GM23338 (cell line): Measurements from ENCODE around the gene ALX3. TPM values are rescaled to one million over a fixed set of nuclear protein-coding genes. Genes with fewer than 3 reads are reported as not detected.

Experiments
- ATAC-seq: fragments of 200-7000 bp; cut with Tn5 transposase; 3 replicates; pipeline ENCODE4 v1.9.1; 2020
- DNase-seq: peaks from one replicate; pipeline ENCODE4 v3.0.0-alpha.2; 2015; ENCODE audit warnings: low spot score
- H2AFZ ChIP-seq: fragments of 200-600 bp; sonication (generic); 2 replicates; pipeline ENCODE4 v1.8.0; 2016; ENCODE audit warnings: antibody characterized with exemption, mild to moderate bottlenecking, moderate library complexity
- H3F3A ChIP-seq: fragments of 200-600 bp; sonication (generic); replicated peaks from 2 replicates; pipeline ENCODE4 v1.8.0; 2017; ENCODE audit warnings: antibody characterized with exemption, mixed run types, low read depth
- H3K27ac ChIP-seq: fragments of 200-600 bp; sonication (generic); 2 replicates; pipeline ENCODE4 v1.6.1; 2016; ENCODE audit warnings: low read depth
- H3K27me3 ChIP-seq: fragments of 200-600 bp; sonication (generic); 2 replicates; pipeline ENCODE4 v1.8.0; 2016; ENCODE audit warnings: mild to moderate bottlenecking, mixed run types, moderate library complexity; ENCODE audit not compliant: insufficient read depth
- H3K36me3 ChIP-seq: fragments of 200-600 bp; sonication (generic); 2 replicates; pipeline ENCODE4 v1.8.0; 2016; ENCODE audit warnings: mild to moderate bottlenecking; ENCODE audit not compliant: insufficient read depth
- H3K4me1 ChIP-seq: fragments of 200-600 bp; sonication (generic); 2 replicates; pipeline ENCODE4 v1.8.0; 2016; ENCODE audit warnings: mild to moderate bottlenecking, moderate library complexity; ENCODE audit not compliant: insufficient read depth
- H3K4me2 ChIP-seq: fragments of 200-600 bp; sonication (generic); 2 replicates; pipeline ENCODE4 v1.7.1; 2017; ENCODE audit warnings: mixed run types
- H3K4me3 ChIP-seq: fragments of 200-600 bp; sonication (generic); 2 replicates; pipeline ENCODE4 v1.6.1; 2016; ENCODE audit warnings: mixed run types
- H3K79me2 ChIP-seq: fragments of 200-600 bp; sonication (generic); replicated peaks from 2 replicates; pipeline ENCODE4 v1.8.0; 2017; ENCODE audit warnings: mild to moderate bottlenecking; ENCODE audit not compliant: insufficient read depth
- H3K9me2 ChIP-seq: fragments of 200-600 bp; sonication (generic); 2 replicates; pipeline ENCODE4 v1.8.0; 2017; ENCODE audit not compliant: insufficient read depth
- H4K20me1 ChIP-seq: fragments of 200-600 bp; sonication (generic); replicated peaks from 2 replicates; pipeline ENCODE4 v1.8.0; 2017; ENCODE audit warnings: mild to moderate bottlenecking; ENCODE audit not compliant: insufficient read depth
- H3K27ac Mint-ChIP-seq: 2 replicates; pipeline ENCODE4 v1.8.0; 2020; ENCODE audit warnings: inconsistent platforms, mild to moderate bottlenecking, moderate library complexity, mixed read lengths
- H3K27me3 Mint-ChIP-seq: 3 replicates; pipeline ENCODE4 v1.8.0; 2022; ENCODE audit warnings: low read depth, mild to moderate bottlenecking, moderate library complexity, mixed read lengths, inconsistent platforms; ENCODE audit not compliant: insufficient read depth, poor library complexity
- H3K36me3 Mint-ChIP-seq: 3 replicates; pipeline ENCODE4 v1.8.0; 2021; ENCODE audit warnings: low read depth, mild to moderate bottlenecking, inconsistent platforms, moderate library complexity, mixed read lengths
- H3K4me1 Mint-ChIP-seq: 3 replicates; pipeline ENCODE4 v1.8.0; 2020; ENCODE audit warnings: mild to moderate bottlenecking, inconsistent platforms, mixed read lengths
- H3K4me3 Mint-ChIP-seq: 3 replicates; pipeline ENCODE4 v1.8.0; 2021; ENCODE audit warnings: moderate library complexity, mild to moderate bottlenecking, inconsistent platforms, mixed read lengths
- H3K9me3 Mint-ChIP-seq: 3 replicates; pipeline ENCODE4 v1.8.0; 2020; ENCODE audit warnings: moderate library complexity, mild to moderate bottlenecking, inconsistent platforms, mixed read lengths
- CREB1 ChIP-seq: fragments of 250-450 bp; sonication (Bioruptor Pico); IDR thresholded peaks from 2 replicates; pipeline ENCODE4 v1.5.0; 2020; ENCODE audit warnings: low read depth, mild to moderate bottlenecking, moderate library complexity
- EZH2 ChIP-seq: fragments of 200-600 bp; sonication (generic); IDR thresholded peaks from one replicate; pipeline ENCODE4 v1.8.0; 2017; ENCODE audit warnings: antibody characterized with exemption, mild to moderate bottlenecking, low read depth; ENCODE audit not compliant: unreplicated experiment
- EZH2phosphoT487 ChIP-seq: fragments of 200-600 bp; sonication (generic); IDR thresholded peaks from one replicate; pipeline ENCODE4 v1.8.1; 2018; ENCODE audit warnings: antibody characterized with exemption; ENCODE audit not compliant: unreplicated experiment
- JUNB ChIP-seq: IDR thresholded peaks from one replicate; pipeline ENCODE4 v1.6.1; 2016; ENCODE audit warnings: antibody characterized with exemption; ENCODE audit not compliant: unreplicated experiment
- NANOG ChIP-seq: IDR thresholded peaks from 2 replicates; pipeline ENCODE4 v1.6.1; 2016; ENCODE audit warnings: antibody characterized with exemption, borderline replicate concordance
- POLR2AphosphoS5 ChIP-seq: IDR thresholded peaks from 2 replicates; pipeline ENCODE4 v1.6.1; 2016; ENCODE audit warnings: antibody characterized with exemption, low read depth
- STAT1 ChIP-seq: IDR thresholded peaks from one replicate; pipeline ENCODE4 v1.6.1; 2016; ENCODE audit warnings: antibody characterized with exemption; ENCODE audit not compliant: unreplicated experiment
- ZNF114 ChIP-seq: fragments of 250-450 bp; sonication (Bioruptor Pico); IDR thresholded peaks from 2 replicates; pipeline ENCODE4 v1.5.0; 2020; ENCODE audit warnings: mild to moderate bottlenecking, moderate library complexity
- ZNF331 ChIP-seq: fragments of 250-450 bp; sonication (Bioruptor Pico); IDR thresholded peaks from 2 replicates; pipeline ENCODE4 v1.5.0; 2020; ENCODE audit warnings: low read depth, mild to moderate bottlenecking, moderate library complexity
- polyA plus RNA-seq: library from polyadenylated mRNA; unstranded; fragments of >200 nt; fragmentation: Nextera tagmentation; extraction: Ambion mirVana; gene quantifications from 2 replicates; pipeline ENCODE4 v1.2.1, GENCODE V29; 2016
- total RNA-seq: library from RNA; depleted of rRNA; stranded (reverse); fragments of >200 nt; shearing (Covaris generic); gene quantifications from 2 replicates; pipeline ENCODE4 v1.2.3, GENCODE V29; 2014
- TF ChIP-seq, protein P1 (sequence below): IDR thresholded peaks from one replicate; pipeline ENCODE4 v1.6.1; 2018; ENCODE audit warnings: antibody characterized with exemption; ENCODE audit not compliant: unreplicated experiment
- TF ChIP-seq, protein P2 (sequence below): fragments of 250-450 bp; sonication (Bioruptor Pico); IDR thresholded peaks from 2 replicates; pipeline ENCODE4 v1.5.0; 2020; ENCODE audit warnings: mild to moderate bottlenecking, moderate library complexity

ALX3 gene
- total and polyA plus RNA-seq, 2 experiments from 2014 or later, result not detected

DNA sequence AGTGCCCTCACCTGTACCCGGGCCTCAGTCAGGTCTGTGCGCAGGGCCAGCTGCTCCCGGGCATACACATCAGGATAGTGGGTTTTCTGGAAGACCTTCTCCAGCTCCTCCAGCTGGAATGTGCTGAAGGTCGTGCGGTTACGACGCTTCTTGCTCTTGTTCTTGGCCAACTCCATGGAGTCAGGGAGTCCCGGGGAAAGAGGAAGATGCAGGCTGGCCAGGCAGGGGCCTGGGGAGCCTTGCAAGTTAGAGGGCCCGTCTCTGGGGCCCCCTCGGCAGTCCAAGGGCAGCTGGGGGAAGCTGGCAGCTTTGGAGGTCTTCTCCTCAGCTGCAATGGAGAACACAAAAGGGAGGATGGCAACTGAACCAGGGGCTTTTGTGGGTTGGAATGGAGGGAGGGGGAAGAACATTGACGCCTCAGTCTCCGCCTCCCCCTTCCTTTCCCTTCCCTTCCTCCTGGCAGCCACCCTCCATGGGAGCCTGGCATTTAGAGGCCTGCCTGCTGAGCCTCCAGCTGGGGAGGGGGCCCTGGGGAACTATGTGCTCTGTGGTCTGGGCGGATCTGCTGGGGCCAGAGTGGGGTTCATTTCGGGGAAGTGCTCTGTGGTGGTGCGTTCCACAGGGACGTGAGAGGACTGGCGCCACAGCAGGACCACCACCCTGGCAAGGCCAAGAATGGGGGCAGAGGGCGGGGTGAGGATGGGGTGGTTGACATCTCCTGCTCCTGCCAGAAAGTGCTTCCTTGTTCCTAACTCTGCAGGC is 5.7 kb downstream of the ALX3 start (continued):
- TF ChIP-seq, protein P1, sequence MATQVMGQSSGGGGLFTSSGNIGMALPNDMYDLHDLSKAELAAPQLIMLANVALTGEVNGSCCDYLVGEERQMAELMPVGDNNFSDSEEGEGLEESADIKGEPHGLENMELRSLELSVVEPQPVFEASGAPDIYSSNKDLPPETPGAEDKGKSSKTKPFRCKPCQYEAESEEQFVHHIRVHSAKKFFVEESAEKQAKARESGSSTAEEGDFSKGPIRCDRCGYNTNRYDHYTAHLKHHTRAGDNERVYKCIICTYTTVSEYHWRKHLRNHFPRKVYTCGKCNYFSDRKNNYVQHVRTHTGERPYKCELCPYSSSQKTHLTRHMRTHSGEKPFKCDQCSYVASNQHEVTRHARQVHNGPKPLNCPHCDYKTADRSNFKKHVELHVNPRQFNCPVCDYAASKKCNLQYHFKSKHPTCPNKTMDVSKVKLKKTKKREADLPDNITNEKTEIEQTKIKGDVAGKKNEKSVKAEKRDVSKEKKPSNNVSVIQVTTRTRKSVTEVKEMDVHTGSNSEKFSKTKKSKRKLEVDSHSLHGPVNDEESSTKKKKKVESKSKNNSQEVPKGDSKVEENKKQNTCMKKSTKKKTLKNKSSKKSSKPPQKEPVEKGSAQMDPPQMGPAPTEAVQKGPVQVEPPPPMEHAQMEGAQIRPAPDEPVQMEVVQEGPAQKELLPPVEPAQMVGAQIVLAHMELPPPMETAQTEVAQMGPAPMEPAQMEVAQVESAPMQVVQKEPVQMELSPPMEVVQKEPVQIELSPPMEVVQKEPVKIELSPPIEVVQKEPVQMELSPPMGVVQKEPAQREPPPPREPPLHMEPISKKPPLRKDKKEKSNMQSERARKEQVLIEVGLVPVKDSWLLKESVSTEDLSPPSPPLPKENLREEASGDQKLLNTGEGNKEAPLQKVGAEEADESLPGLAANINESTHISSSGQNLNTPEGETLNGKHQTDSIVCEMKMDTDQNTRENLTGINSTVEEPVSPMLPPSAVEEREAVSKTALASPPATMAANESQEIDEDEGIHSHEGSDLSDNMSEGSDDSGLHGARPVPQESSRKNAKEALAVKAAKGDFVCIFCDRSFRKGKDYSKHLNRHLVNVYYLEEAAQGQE, result no peak
- no peak for TF ChIP-seq EZH2phosphoT487
- no peak for TF ChIP-seq ZNF331 (CRISPR knock-in tag)
- no peak for TF ChIP-seq STAT1

DNA sequence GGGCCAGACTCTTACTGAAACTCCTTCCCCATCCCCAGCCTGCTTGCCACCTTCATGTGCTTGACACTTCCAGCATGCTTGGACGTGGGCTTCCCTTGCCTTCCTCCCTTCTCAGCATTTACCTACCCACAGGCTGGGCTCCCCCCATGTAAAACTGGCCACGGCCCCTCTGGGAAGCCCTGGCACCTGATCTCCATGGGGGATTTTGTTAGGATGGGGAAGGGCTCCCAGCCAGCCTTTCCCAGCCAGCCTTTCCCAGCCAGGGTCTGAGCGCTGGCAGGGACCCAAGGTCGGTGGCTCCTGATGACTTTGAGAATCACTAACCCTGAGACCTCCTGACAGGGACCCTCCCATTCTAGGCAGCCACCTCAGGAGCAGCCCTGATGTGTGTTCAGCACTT is 6.7 kb downstream of the ALX3 start:
- H3K36me3 ChIP-seq, result no peaks in the 10 kb centered on the region
- H3K27me3 Mint-ChIP-seq, result peaks cover 56% of the 10 kb centered on the region
- H3K4me3 ChIP-seq, result no peak overlapping the region
- no peak overlapping the region for H3K4me2 ChIP-seq
- H3K4me1 ChIP-seq, result 0 out of 2 replicates have a peak, but pooled peaks cover 6% of the 10 kb centered on the region
- H2AFZ ChIP-seq, result no peak overlapping the region
- no peak overlapping the region for H3K4me3 Mint-ChIP-seq
- peaks cover 5% of the 10 kb centered on the region for H3K4me1 Mint-ChIP-seq
- TF ChIP-seq CREB1 (CRISPR knock-in tag) (no peak), NANOG (no peak), EZH2 (no peak), EZH2phosphoT487 (no peak), ZNF331 (CRISPR knock-in tag) (no peak), POLR2AphosphoS5 (no peak), JUNB (no peak), ZNF114 (CRISPR knock-in tag) (no peak)
- TF ChIP-seq, protein P2, sequence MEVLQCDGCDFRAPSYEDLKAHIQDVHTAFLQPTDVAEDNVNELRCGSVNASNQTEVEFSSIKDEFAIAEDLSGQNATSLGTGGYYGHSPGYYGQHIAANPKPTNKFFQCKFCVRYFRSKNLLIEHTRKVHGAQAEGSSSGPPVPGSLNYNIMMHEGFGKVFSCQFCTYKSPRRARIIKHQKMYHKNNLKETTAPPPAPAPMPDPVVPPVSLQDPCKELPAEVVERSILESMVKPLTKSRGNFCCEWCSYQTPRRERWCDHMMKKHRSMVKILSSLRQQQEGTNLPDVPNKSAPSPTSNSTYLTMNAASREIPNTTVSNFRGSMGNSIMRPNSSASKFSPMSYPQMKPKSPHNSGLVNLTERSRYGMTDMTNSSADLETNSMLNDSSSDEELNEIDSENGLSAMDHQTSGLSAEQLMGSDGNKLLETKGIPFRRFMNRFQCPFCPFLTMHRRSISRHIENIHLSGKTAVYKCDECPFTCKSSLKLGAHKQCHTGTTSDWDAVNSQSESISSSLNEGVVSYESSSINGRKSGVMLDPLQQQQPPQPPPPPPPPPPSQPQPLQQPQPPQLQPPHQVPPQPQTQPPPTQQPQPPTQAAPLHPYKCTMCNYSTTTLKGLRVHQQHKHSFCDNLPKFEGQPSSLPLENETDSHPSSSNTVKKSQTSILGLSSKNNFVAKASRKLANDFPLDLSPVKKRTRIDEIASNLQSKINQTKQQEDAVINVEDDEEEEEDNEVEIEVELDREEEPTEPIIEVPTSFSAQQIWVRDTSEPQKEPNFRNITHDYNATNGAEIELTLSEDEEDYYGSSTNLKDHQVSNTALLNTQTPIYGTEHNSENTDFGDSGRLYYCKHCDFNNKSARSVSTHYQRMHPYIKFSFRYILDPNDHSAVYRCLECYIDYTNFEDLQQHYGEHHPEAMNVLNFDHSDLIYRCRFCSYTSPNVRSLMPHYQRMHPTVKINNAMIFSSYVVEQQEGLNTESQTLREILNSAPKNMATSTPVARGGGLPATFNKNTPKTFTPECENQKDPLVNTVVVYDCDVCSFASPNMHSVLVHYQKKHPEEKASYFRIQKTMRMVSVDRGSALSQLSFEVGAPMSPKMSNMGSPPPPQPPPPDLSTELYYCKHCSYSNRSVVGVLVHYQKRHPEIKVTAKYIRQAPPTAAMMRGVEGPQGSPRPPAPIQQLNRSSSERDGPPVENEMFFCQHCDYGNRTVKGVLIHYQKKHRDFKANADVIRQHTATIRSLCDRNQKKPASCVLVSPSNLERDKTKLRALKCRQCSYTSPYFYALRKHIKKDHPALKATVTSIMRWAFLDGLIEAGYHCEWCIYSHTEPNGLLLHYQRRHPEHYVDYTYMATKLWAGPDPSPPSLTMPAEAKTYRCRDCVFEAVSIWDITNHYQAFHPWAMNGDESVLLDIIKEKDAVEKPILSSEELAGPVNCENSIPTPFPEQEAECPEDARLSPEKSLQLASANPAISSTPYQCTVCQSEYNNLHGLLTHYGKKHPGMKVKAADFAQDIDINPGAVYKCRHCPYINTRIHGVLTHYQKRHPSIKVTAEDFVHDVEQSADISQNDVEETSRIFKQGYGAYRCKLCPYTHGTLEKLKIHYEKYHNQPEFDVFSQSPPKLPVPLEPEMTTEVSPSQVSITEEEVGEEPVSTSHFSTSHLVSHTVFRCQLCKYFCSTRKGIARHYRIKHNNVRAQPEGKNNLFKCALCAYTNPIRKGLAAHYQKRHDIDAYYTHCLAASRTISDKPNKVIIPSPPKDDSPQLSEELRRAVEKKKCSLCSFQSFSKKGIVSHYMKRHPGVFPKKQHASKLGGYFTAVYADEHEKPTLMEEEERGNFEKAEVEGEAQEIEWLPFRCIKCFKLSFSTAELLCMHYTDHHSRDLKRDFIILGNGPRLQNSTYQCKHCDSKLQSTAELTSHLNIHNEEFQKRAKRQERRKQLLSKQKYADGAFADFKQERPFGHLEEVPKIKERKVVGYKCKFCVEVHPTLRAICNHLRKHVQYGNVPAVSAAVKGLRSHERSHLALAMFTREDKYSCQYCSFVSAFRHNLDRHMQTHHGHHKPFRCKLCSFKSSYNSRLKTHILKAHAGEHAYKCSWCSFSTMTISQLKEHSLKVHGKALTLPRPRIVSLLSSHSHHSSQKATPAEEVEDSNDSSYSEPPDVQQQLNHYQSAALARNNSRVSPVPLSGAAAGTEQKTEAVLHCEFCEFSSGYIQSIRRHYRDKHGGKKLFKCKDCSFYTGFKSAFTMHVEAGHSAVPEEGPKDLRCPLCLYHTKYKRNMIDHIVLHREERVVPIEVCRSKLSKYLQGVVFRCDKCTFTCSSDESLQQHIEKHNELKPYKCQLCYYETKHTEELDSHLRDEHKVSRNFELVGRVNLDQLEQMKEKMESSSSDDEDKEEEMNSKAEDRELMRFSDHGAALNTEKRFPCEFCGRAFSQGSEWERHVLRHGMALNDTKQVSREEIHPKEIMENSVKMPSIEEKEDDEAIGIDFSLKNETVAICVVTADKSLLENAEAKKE (CRISPR knock-in tag), result no peak
- H3K9me3 Mint-ChIP-seq, result peaks cover 3% of the 10 kb centered on the region; the same call in 1 of the 3 replicates
- peaks cover 48% of the 10 kb centered on the region for H3K27me3 ChIP-seq
- peaks cover 4% of the 10 kb centered on the region; the same call in 1 of the 2 replicates for H4K20me1 ChIP-seq
- H3F3A ChIP-seq, result 0 out of 2 replicates have a peak, but pooled peaks cover 4% of the 10 kb centered on the region
- no peaks in the 10 kb centered on the region for H3K79me2 ChIP-seq
- peaks cover 17% of the 10 kb centered on the region for H3K36me3 Mint-ChIP-seq
- no peak overlapping the region for H3K27ac Mint-ChIP-seq
- ATAC-seq (no peak), DNase-seq (no peak)
- no peaks in the 10 kb centered on the region for H3K9me2 ChIP-seq
- H3K27ac ChIP-seq, result no peak overlapping the region
